Uterus (tissue), 4 donors: Measurements from ENCODE around the gene MTSS2. TPM values are rescaled to one million over a fixed set of nuclear protein-coding genes. Genes with fewer than 3 reads are reported as not detected.

Source experiments
- DNase-seq, 2 donors: peaks; one replicate each; pipeline ENCODE4 v3.0.0-alpha.2; 2019 to 2020
- H3K27ac ChIP-seq, 2 donors: fragments of 200-600 bp; sonication (generic); 1 replicate in 1 of 2; 2 replicates in 1 of 2; pipeline ENCODE4 v1.5.1; 2016 to 2018
- H3K27me3 ChIP-seq, 2 donors: fragments of 200-600 bp; sonication (generic); one replicate each; pipeline ENCODE4 v1.5.1; 2018 to 2019; ENCODE audit warnings: control low read depth in 1 of 2
- H3K36me3 ChIP-seq, 2 donors: fragments of 200-600 bp; sonication (generic); one replicate each; pipeline ENCODE4 v1.5.1; 2019; ENCODE audit warnings: control low read depth in 1 of 2
- H3K4me1 ChIP-seq, 2 donors: fragments of 200-600 bp; sonication (generic); one replicate each; pipeline ENCODE4 v1.5.1; 2018 to 2019; ENCODE audit warnings: control low read depth in 1 of 2
- H3K4me3 ChIP-seq, 2 donors: fragments of 200-600 bp; sonication (generic); 1 replicate in 1 of 2; 2 replicates in 1 of 2; pipeline ENCODE4 v1.5.1; 2018 to 2019; ENCODE audit warnings: mild to moderate bottlenecking in 1 of 2
- H3K9me3 ChIP-seq, 2 donors: fragments of 200-600 bp; sonication (generic); one replicate each; pipeline ENCODE4 v1.5.1; 2019; ENCODE audit warnings: control low read depth in 1 of 2
- POLR2A ChIP-seq, 2 donors: fragments of 450-650 bp; IDR thresholded peaks; one replicate each; pipeline ENCODE4 v1.6.1; 2016; ENCODE audit warnings: antibody characterized with exemption in 2 of 2, mild to moderate bottlenecking in 1 of 2, moderate library complexity in 1 of 2
- intact Hi-C: fragments of 100-400 bp; cut with DNase I; formaldehyde crosslinking; loops from one replicate; pipeline ENCODE4 v1.15.1; 2023; ENCODE audit warnings: low total_unique reads
- total RNA-seq, 4 donors: library from RNA; depleted of rRNA in 3 of 4; stranded (reverse); fragments of >200 nt in 3 of 4; gene quantifications; one replicate each; pipeline versions ENCODE4 v1.1.0 to v1.2.4, GENCODE V29; 2014 to 2023
- TF ChIP-seq, protein P1 (sequence below), 4 experiments: fragments of 200-600 bp in 2 of 4; fragments of 450-650 bp in 2 of 4; sonication (generic) in 2 of 4; IDR thresholded peaks; one replicate each; pipeline ENCODE4 v1.5.1; 2016 to 2019; ENCODE audit warnings: antibody characterized with exemption in 4 of 4, mild to moderate bottlenecking in 2 of 4, moderate library complexity in 1 of 4
- donor health status: DM: yes; HTN: yes; CAD: no.

Gene MTSS2
- total RNA-seq, 4 donors from 2014 or later, result 11.2 to 142 (median 18.2) TPM

DNA sequence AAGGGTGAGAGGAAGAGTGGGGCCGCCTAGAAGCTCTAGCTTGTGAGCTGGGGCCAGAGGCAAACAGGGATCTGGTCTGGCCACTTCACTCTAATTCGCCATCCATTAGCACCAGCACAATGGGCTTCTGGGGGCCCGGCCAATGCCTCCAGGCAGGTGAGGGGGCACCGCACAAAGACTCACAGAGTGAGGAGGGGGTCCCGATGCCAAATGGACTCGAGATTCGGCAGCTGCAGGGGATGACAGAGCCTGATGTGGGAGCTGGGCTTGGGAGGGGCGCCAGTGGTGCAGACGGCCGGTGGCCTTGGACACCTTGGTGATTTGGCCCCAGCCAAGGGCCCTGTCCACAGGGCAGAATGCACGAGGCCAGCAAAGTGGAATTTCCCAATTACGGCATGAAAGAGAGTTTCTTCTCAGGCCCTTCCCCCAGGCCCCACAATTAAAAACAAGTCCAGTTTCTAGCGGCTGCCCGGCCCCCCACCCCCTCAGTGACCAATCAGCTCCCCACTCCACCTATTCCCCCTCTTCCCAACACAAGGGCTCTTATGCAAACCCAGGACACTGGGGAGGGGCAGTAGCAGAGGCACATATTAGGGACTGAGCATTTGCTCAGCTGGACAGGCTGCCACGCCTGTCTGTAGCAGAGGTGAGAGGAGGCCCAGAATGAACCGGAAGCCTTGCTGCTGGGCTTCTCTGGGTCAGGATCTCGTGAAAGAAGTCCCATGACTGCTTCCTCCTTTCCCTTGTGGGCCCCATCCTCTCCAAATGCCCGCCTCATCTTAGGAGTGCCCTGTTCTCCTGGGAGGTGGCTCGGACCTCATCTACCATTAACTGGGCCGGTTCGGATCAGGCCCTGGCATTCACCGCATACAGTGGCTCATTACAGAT lies 39.4 kb upstream of the MTSS2 start:
- intact Hi-C loops, result no loop called here
- TF ChIP-seq, protein P1, sequence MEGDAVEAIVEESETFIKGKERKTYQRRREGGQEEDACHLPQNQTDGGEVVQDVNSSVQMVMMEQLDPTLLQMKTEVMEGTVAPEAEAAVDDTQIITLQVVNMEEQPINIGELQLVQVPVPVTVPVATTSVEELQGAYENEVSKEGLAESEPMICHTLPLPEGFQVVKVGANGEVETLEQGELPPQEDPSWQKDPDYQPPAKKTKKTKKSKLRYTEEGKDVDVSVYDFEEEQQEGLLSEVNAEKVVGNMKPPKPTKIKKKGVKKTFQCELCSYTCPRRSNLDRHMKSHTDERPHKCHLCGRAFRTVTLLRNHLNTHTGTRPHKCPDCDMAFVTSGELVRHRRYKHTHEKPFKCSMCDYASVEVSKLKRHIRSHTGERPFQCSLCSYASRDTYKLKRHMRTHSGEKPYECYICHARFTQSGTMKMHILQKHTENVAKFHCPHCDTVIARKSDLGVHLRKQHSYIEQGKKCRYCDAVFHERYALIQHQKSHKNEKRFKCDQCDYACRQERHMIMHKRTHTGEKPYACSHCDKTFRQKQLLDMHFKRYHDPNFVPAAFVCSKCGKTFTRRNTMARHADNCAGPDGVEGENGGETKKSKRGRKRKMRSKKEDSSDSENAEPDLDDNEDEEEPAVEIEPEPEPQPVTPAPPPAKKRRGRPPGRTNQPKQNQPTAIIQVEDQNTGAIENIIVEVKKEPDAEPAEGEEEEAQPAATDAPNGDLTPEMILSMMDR (IDR thresholded peaks at IDR 0.05), result no peak
- no peak for TF ChIP-seq POLR2A (IDR thresholded peaks at IDR 0.05)
- peak overlapping the region; percentile 82 to 87 for H3K27ac ChIP-seq
- no peaks in the 10 kb centered on the region for H3K36me3 ChIP-seq
- H3K4me3 ChIP-seq, result no peak overlapping the region
- no peaks in the 10 kb centered on the region for H3K9me3 ChIP-seq
- H3K27me3 ChIP-seq, result no peaks in the 10 kb centered on the region
- peaks cover 8 to 9% of the 10 kb centered on the region in 2 donors for H3K4me1 ChIP-seq
- peak; percentile 69 to 73 for DNase-seq

DNA sequence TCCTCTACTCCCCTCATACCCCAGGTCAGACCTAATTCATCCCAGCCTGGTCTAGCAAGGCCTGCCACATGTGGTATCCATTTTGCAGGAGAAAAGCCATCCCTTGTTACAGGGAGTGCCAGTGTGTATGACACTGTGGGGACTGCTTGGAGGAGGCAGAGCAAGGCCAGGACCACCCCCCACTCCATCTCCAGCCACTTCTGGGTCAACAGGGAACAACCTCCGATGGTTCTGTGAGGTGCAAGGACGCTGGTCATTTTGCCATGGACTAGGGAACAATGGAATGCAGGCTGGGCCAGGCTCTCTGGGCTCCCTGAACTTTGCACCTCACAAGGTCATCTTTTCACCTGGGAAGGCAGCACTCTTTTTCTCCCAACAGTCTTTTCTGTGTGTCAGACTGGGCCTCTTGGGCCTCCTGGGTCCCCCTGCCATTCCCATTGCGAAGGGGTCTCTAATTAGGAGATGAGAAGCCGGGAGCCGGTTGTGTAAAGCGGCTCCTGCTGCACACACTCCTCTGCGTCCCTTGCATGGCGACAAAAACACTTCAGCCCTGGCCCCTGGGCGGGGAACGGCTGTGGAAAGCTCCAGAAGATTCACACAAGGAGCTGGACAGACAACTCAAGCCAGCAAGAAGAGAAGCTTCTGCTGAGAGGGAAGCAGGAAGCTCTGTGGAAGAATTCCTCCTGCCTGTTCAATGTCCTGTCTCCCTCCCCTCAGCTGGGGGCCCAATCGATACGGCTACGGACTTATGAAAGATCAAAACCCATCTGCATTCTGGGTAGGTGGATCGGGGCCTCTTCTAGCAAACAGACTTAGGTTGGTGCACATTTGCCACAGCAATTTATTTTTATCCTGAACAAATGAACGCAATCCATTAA lies 38.5 kb upstream of the MTSS2 start:
- H3K27me3 ChIP-seq, result no peaks in the 10 kb centered on the region
- TF ChIP-seq, protein P1 (IDR thresholded peaks at IDR 0.05), result no peak
- TF ChIP-seq POLR2A (IDR thresholded peaks at IDR 0.05), result no peak
- peak overlapping the region; percentile 82 to 87 for H3K27ac ChIP-seq
- intact Hi-C loops, result no loop called here
- no peaks in the 10 kb centered on the region for H3K36me3 ChIP-seq
- H3K4me3 ChIP-seq, result no peak overlapping the region
- peaks cover 8 to 9% of the 10 kb centered on the region in 2 donors for H3K4me1 ChIP-seq
- no peaks in the 10 kb centered on the region for H3K9me3 ChIP-seq
- DNase-seq, result no peak

DNA sequence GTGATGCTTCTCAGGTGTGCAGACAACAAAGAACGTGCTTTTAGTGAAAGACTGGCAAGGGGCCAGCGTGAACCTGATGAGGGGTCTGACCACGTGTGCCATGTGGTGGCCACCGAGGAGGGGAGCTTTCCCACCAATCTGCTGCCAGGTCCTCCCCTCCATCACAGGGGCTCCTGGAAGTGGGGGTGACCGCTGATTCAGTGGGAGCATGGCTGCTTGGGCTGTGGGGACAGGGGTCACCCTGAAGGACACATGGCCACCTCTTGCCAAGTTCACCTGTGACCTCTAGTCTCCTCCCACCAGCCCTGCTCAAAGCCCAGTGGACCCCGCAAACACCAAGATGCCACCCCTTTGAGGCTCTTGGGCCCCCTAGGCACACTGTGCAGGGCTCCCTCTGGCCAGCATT lies 37.9 kb upstream of the MTSS2 start:
- intact Hi-C loops, result no loop called here
- DNase-seq, result no peak
- TF ChIP-seq, protein P1 (IDR thresholded peaks at IDR 0.05), result no peak
- no peak for TF ChIP-seq POLR2A (IDR thresholded peaks at IDR 0.05)
- no peak overlapping the region for H3K4me3 ChIP-seq
- H3K27ac ChIP-seq, result no peak overlapping the region
- no peaks in the 10 kb centered on the region for H3K27me3 ChIP-seq
- no peaks in the 10 kb centered on the region for H3K9me3 ChIP-seq
- peaks cover 8 to 9% of the 10 kb centered on the region in 2 donors for H3K4me1 ChIP-seq
- no peaks in the 10 kb centered on the region for H3K36me3 ChIP-seq

DNA sequence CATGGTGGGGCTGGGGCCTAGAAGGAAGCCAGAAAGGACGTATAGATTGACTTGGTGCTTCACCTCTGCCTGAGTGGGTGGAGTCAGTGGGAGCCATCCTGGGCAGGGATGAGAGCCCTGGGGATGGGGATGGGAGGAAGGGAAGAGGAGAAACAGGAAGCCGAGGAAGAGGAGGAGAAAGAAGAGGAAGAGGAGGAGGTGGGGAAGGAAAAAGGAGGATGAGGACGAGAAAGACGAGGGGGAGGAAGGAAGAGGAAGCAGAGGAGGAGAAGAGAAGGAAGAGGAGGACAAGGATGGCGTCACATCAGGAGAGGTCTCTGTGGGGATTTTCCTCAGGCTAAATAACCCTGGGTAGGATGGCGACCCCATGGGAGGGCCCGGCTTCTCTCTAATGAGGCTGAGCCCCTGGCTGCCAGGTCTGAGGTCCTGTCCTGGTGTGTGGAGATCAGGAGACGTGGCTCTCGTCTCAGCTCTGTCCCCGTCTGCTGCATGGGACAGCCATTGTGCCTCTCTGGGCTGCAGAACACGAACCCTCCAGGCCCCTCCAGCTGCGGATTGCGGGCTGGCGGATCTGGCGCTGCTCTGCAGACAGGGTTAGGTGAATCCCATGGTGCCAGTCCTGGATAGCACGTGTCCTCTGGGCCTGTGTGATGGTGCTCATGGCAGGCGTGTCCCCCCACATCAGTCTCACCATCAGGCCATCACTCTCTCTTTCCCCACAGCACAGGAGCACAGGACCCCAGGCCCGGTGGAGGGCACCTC lies 35.5 kb upstream of the MTSS2 start:
- Histone ChIP-seq H3K9me3 (no peaks in the 10 kb centered on the region), H3K4me1 (peaks cover 8 to 9% of the 10 kb centered on the region in 2 donors), H3K36me3 (no peaks in the 10 kb centered on the region), H3K27me3 (no peaks in the 10 kb centered on the region), H3K4me3 (no peak overlapping the region), H3K27ac (no peak overlapping the region)
- DNase-seq, result no peak
- TF ChIP-seq POLR2A (IDR thresholded peaks at IDR 0.05), result no peak
- TF ChIP-seq, protein P1 (IDR thresholded peaks at IDR 0.05), result no peak
- intact Hi-C loops, result no loop called here
